ENCODE measurements around the gene SLC2A11. TPM values are rescaled to one million over a fixed set of nuclear protein-coding genes. Genes with fewer than 3 reads are reported as not detected.

The SLC2A11 gene
- total RNA-seq, 1 experiment from 2014 or later: 4.9 TPM

- peaks cover 12% of the 10 kb centered on the region for H3K4me1 ChIP-seq (ENCODE audit: insufficient read depth, low read length, poor library complexity, severe bottlenecking)
- no TSS peak for BruUV-seq (replicated peaks)
- no peak overlapping the region for H3K4me3 ChIP-seq (ENCODE audit: low read depth, low read length, poor library complexity, severe bottlenecking)
- H3K9me3 ChIP-seq (ENCODE audit: low read depth, low read length, poor library complexity, severe bottlenecking): no peaks in the 10 kb centered on the region
- POLR2A ChIA-PET (ENCODE audit: low non-redundant PET): no interaction called here
- peaks cover 64% of the 10 kb centered on the region for H3K36me3 ChIP-seq (ENCODE audit: insufficient read depth, low read length, poor library complexity, severe bottlenecking)
- CTCF ChIA-PET: no interaction called here
- H3K27me3 ChIP-seq (replicated peaks; ENCODE audit: insufficient read depth, low read depth, low read length, poor library complexity): no peaks in the 10 kb centered on the region
- intact Hi-C loops (cut with micrococcal nuclease; ENCODE audit: unreplicated experiment): no loop called here
- H3K27ac ChIP-seq (ENCODE audit: low read depth, low read length, poor library complexity, severe bottlenecking): peak overlapping the region; percentile 30
- TF ChIP-seq CTCF (conservative IDR thresholded peaks at IDR 0.05; ENCODE audit: low read depth, low read length) (no peak), EZH2 (IDR thresholded peaks at IDR 0.05; ENCODE audit: borderline replicate concordance, low read depth, low read length, poor library complexity, severe bottlenecking) (no peak)
- DNase-seq (ENCODE audit: low spot score): no peak
These were observed 34.3 kb upstream of the SLC2A11 start for GRCh38 chr22:23823331-23823791.

- H3K27me3 ChIP-seq (replicated peaks; ENCODE audit: insufficient read depth, low read depth, low read length, poor library complexity): no peaks in the 10 kb centered on the region
- CTCF ChIA-PET: no interaction called here
- H3K4me3 ChIP-seq (ENCODE audit: low read depth, low read length, poor library complexity, severe bottlenecking): no peak overlapping the region
- DNase-seq (ENCODE audit: low spot score): no peak
- BruUV-seq (replicated peaks): no TSS peak
- no peak overlapping the region for H3K27ac ChIP-seq (ENCODE audit: low read depth, low read length, poor library complexity, severe bottlenecking)
- peaks cover 65% of the 10 kb centered on the region for H3K36me3 ChIP-seq (ENCODE audit: insufficient read depth, low read length, poor library complexity, severe bottlenecking)
- H3K9me3 ChIP-seq (ENCODE audit: low read depth, low read length, poor library complexity, severe bottlenecking): no peaks in the 10 kb centered on the region
- peaks cover 12% of the 10 kb centered on the region for H3K4me1 ChIP-seq (ENCODE audit: insufficient read depth, low read length, poor library complexity, severe bottlenecking)
- intact Hi-C loops (cut with micrococcal nuclease; ENCODE audit: unreplicated experiment): no loop called here
- POLR2A ChIA-PET (ENCODE audit: low non-redundant PET): no interaction called here
- TF ChIP-seq CTCF (conservative IDR thresholded peaks at IDR 0.05; ENCODE audit: low read depth, low read length) (no peak), EZH2 (IDR thresholded peaks at IDR 0.05; ENCODE audit: borderline replicate concordance, low read depth, low read length, poor library complexity, severe bottlenecking) (no peak)
These were observed 33.0 kb upstream of the SLC2A11 start for GRCh38 chr22:23824476-23825245.

GRCh38 chr22:23825246-23825905 lies 32.3 kb upstream of the SLC2A11 start:
- no TSS peak for BruUV-seq (replicated peaks)
- no peak for DNase-seq (ENCODE audit: low spot score)
- Histone ChIP-seq H3K4me1 (ENCODE audit: insufficient read depth, low read length, poor library complexity, severe bottlenecking) (peaks cover 12% of the 10 kb centered on the region), H3K27me3 (replicated peaks; ENCODE audit: insufficient read depth, low read depth, low read length, poor library complexity) (no peaks in the 10 kb centered on the region), H3K4me3 (ENCODE audit: low read depth, low read length, poor library complexity, severe bottlenecking) (no peak overlapping the region), H3K36me3 (ENCODE audit: insufficient read depth, low read length, poor library complexity, severe bottlenecking) (peaks cover 65% of the 10 kb centered on the region), H3K9me3 (ENCODE audit: low read depth, low read length, poor library complexity, severe bottlenecking) (no peaks in the 10 kb centered on the region), H3K27ac (ENCODE audit: low read depth, low read length, poor library complexity, severe bottlenecking) (peak overlapping the region; percentile 5)
- ChIA-PET POLR2A (ENCODE audit: low non-redundant PET) (no interaction called here), CTCF (interaction anchor here (0.6 kb wide), 1 partner anchor 24 kb away, joined by 7 read pairs; no protein-coding TSS in a partner anchor)
- TF ChIP-seq EZH2 (IDR thresholded peaks at IDR 0.05; ENCODE audit: borderline replicate concordance, low read depth, low read length, poor library complexity, severe bottlenecking) (no peak), CTCF (conservative IDR thresholded peaks at IDR 0.05; ENCODE audit: low read depth, low read length) (no peak)
- intact Hi-C loops (cut with micrococcal nuclease; ENCODE audit: unreplicated experiment): no loop called here
